ENCODE measurements around the gene PHLDA3. TPM values are rescaled to one million over a fixed set of nuclear protein-coding genes. Genes with fewer than 3 reads are reported as not detected.

The PHLDA3 gene
- 10 to 100 TPM in 1 of 3 donors, under 1 TPM in 1, not detected in 1; 0.62 to 10.8 TPM for polyA plus RNA-seq

GRCh38 chr1:201468844-201469644 lies at the start of gene PHLDA3:
Gene PHLDA3 (minus strand): TSS chr1:201469188. CDS start chr1:201468786, 402 bp downstream.
- no peaks in the 10 kb centered on the region for H3K36me3 Mint-ChIP-seq
- DNase-seq = peak in 2 of 3 donors; percentile 6 to 44
- H3K27ac Mint-ChIP-seq = no peak within 1 kb of the TSS
- H3K4me1 Mint-ChIP-seq = peaks cover 0 to 6% of the 10 kb centered on the region in 2 donors
- H3K9me3 Mint-ChIP-seq = no peaks in the 10 kb centered on the region
- peak within 1 kb of the TSS in 4 of 5 donors; percentile 42 to 74 (median 56) for H3K4me3 Mint-ChIP-seq
- peaks cover 2 to 24% (median 12%) of the 10 kb centered on the region in 3 donors for H3K27me3 Mint-ChIP-seq (ENCODE audit: low read depth in 3 of 3)

- Mint-ChIP-seq H3K4me1 (no peaks in the 10 kb centered on the region), H3K36me3 (peaks cover 0 to 9% (median 7%) of the 10 kb centered on the region in 3 donors)
- DNase-seq = no peak
Observed at GRCh38 chr1:201518071-201518470, 49.1 kb upstream of the PHLDA3 start.

GRCh38 chr1:201517631-201518030 lies 48.6 kb upstream of the PHLDA3 start:
- no peaks in the 10 kb centered on the region for H3K4me1 Mint-ChIP-seq
- DNase-seq = no peak
- peaks cover 0 to 7% (median 7%) of the 10 kb centered on the region in 3 donors for H3K36me3 Mint-ChIP-seq
- peaks cover 0 to 5% (median 0%) of the 10 kb centered on the region in 3 donors for H3K27me3 Mint-ChIP-seq (ENCODE audit: low read depth in 3 of 3)
- H3K9me3 Mint-ChIP-seq = no peaks in the 10 kb centered on the region
- no peak overlapping the region for H3K4me3 Mint-ChIP-seq
- H3K27ac Mint-ChIP-seq = no peak overlapping the region

More at GRCh38 chr1:201518071-201518470, 49.1 kb upstream of the PHLDA3 start:
- no peak overlapping the region for H3K27ac Mint-ChIP-seq
- peaks cover 0 to under 1% (median 0%) of the 10 kb centered on the region in 6 donors for H3K9me3 Mint-ChIP-seq
- H3K4me3 Mint-ChIP-seq = no peak overlapping the region
- H3K27me3 Mint-ChIP-seq (ENCODE audit: low read depth in 3 of 3) = peaks cover 0 to 5% (median 0%) of the 10 kb centered on the region in 3 donors

- Mint-ChIP-seq H3K27ac (no peak overlapping the region), H3K27me3 (ENCODE audit: low read depth in 3 of 3) (peaks cover 0 to 2% (median 1%) of the 10 kb centered on the region in 3 donors), H3K9me3 (no peaks in the 10 kb centered on the region), H3K36me3 (no peaks in the 10 kb centered on the region), H3K4me1 (no peaks in the 10 kb centered on the region), H3K4me3 (no peak overlapping the region)
- DNase-seq = no peak
Observed at GRCh38 chr1:201516511-201517127, 47.6 kb upstream of the PHLDA3 start.

- Mint-ChIP-seq H3K9me3 (no peaks in the 10 kb centered on the region), H3K4me1 (no peaks in the 10 kb centered on the region), H3K4me3 (no peak overlapping the region), H3K36me3 (no peaks in the 10 kb centered on the region), H3K27me3 (ENCODE audit: low read depth in 3 of 3) (peaks cover 0 to 2% (median 1%) of the 10 kb centered on the region in 3 donors), H3K27ac (peak overlapping the region in 1 of 6 donors; percentile 34)
- DNase-seq = no peak
Observed at GRCh38 chr1:201515895-201516294, 46.9 kb upstream of the PHLDA3 start.

- Mint-ChIP-seq H3K27me3 (ENCODE audit: low read depth in 3 of 3) (peaks cover 0 to 2% (median 1%) of the 10 kb centered on the region in 3 donors), H3K4me3 (no peak overlapping the region), H3K27ac (no peak overlapping the region), H3K4me1 (no peaks in the 10 kb centered on the region), H3K36me3 (no peaks in the 10 kb centered on the region), H3K9me3 (no peaks in the 10 kb centered on the region)
- DNase-seq = no peak
Observed at GRCh38 chr1:201515062-201515750, 46.2 kb upstream of the PHLDA3 start.

- no peaks in the 10 kb centered on the region for H3K4me1 Mint-ChIP-seq
- no peak overlapping the region for H3K4me3 Mint-ChIP-seq
- H3K27ac Mint-ChIP-seq = no peak overlapping the region
- no peaks in the 10 kb centered on the region for H3K36me3 Mint-ChIP-seq
- H3K27me3 Mint-ChIP-seq (ENCODE audit: low read depth in 3 of 3) = peaks cover 0 to 2% (median 1%) of the 10 kb centered on the region in 3 donors
- H3K9me3 Mint-ChIP-seq = no peaks in the 10 kb centered on the region
- DNase-seq = no peak
Observed at GRCh38 chr1:201514466-201514865, 45.5 kb upstream of the PHLDA3 start.

- no peak for DNase-seq
- no peak overlapping the region for H3K27ac Mint-ChIP-seq
- H3K27me3 Mint-ChIP-seq (ENCODE audit: low read depth in 3 of 3) = peaks cover 0 to 2% (median 1%) of the 10 kb centered on the region in 3 donors
- H3K4me3 Mint-ChIP-seq = no peak overlapping the region
- no peaks in the 10 kb centered on the region for H3K36me3 Mint-ChIP-seq
- H3K4me1 Mint-ChIP-seq = no peaks in the 10 kb centered on the region
- H3K9me3 Mint-ChIP-seq = no peaks in the 10 kb centered on the region
Observed at GRCh38 chr1:201513498-201514243, 44.7 kb upstream of the PHLDA3 start.

GRCh38 chr1:201511941-201512539 lies 43.1 kb upstream of the PHLDA3 start:
- Mint-ChIP-seq H3K9me3 (no peaks in the 10 kb centered on the region), H3K36me3 (no peaks in the 10 kb centered on the region), H3K27me3 (ENCODE audit: low read depth in 3 of 3) (peaks cover 0 to 2% (median 1%) of the 10 kb centered on the region in 3 donors), H3K4me1 (peaks cover 8 to 9% of the 10 kb centered on the region in 2 donors), H3K27ac (no peak overlapping the region), H3K4me3 (no peak overlapping the region)
- DNase-seq = no peak

GRCh38 chr1:201511396-201511940 lies 42.5 kb upstream of the PHLDA3 start:
- no peak overlapping the region for H3K27ac Mint-ChIP-seq
- no peaks in the 10 kb centered on the region for H3K36me3 Mint-ChIP-seq
- peaks cover 1 to 2% (median 2%) of the 10 kb centered on the region in 3 donors for H3K27me3 Mint-ChIP-seq (ENCODE audit: low read depth in 3 of 3)
- no peak for DNase-seq
- H3K4me1 Mint-ChIP-seq = peaks cover 10 to 11% of the 10 kb centered on the region in 2 donors
- H3K4me3 Mint-ChIP-seq = no peak overlapping the region
- no peaks in the 10 kb centered on the region for H3K9me3 Mint-ChIP-seq

GRCh38 chr1:201510734-201511133 lies 41.7 kb upstream of the PHLDA3 start:
- Mint-ChIP-seq H3K27ac (no peak overlapping the region), H3K4me3 (no peak overlapping the region), H3K9me3 (no peaks in the 10 kb centered on the region), H3K36me3 (no peaks in the 10 kb centered on the region), H3K4me1 (peaks cover 17 to 18% of the 10 kb centered on the region in 2 donors), H3K27me3 (ENCODE audit: low read depth in 3 of 3) (peaks cover 1 to 4% (median 2%) of the 10 kb centered on the region in 3 donors)
- no peak for DNase-seq

GRCh38 chr1:201509601-201510374 lies 40.8 kb upstream of the PHLDA3 start:
- Mint-ChIP-seq H3K27me3 (ENCODE audit: low read depth in 3 of 3) (peaks cover 1 to 4% (median 2%) of the 10 kb centered on the region in 3 donors), H3K4me1 (peaks cover 25 to 26% of the 10 kb centered on the region in 2 donors), H3K36me3 (no peaks in the 10 kb centered on the region), H3K9me3 (no peaks in the 10 kb centered on the region), H3K4me3 (peak overlapping the region in 1 of 5 donors; percentile 5), H3K27ac (no peak overlapping the region)
- no peak for DNase-seq
